ENCODE data around the gene MKNK1.

MKNK1 gene

DNA sequence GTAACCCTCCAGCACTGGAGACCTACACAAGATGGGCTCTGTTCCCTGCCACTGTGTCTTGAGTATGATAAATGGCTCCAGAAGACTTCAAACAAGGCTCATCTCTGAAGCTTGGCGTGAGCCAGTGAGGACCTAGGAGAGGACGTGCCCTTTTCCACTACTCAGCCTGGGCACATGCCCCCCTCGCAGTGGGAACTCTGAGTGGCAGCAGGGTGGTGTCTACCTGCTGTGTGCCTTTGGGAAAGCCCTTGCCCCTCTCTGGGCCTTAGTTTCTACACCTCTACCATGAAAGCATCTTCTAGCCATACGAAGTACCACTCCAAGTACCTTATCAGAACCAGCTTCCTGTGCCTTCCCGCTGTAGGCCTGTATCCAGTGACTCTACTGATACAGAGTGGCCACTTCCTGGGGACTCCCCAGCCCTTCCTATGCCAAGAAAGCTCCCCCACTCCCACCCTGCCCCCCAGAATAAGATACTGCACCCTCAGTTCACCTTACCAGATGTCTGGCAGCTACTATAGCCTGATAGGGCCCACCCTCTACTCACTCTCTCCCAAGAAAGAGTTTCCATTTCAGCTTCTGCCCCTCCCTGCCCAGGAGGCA, 15.7 kb upstream of the MKNK1 start:
- FAIRE-seq, result no peak
- DNase-seq (ENCODE audit: insufficient read length, low spot score), result no peak

DNA sequence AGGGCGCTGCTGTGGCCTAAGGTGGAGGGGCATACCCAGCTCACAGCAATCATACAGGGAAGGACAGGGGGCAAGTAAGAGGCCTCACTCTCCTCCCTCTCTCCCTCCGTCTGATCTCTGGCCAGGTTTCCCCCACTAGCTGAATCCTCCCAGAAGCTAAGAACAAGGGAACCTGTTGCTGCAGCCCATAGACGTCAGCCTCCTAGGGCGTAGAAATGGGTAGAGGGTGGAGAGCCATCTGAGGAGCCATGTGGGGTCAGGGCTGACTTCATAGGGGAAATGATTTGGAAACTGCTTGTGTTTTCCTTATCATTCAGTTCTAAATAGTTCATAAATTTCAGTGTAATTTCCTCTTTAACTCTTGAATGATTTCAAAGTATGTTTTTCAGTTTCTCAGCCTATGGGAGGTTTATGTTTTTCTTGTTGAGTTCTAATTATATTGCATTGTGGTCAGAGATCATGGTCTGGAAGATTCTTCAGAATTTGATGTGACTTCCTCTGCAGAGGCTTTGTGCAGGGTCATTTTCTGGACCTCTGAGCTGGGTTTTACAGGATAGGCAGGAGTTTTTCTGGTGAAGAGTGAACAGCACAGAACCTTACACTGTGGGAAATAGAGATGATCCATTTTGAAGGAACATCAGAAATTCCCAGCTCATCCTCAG, 14.8 kb upstream of the MKNK1 start:
- FAIRE-seq (no peak), DNase-seq (ENCODE audit: insufficient read length, low spot score) (no peak)

DNA sequence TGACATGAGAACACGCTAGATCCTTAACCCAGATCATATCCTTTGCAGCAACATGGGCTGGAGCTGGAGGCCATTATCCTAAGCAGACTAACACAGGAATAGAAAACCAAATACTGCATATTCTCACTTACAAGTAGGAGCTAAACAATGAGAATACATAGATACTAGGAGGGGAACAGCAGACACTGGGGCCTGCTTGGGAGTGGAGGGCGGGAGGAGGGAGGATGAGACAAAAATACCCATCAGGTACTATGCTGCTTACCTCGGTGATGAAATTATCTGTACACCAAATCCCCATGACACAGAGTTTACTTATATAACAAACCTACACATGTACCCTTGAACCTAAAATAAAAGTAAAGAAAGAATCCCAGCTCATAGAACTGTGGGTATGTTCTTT, 13.8 kb upstream of the MKNK1 start:
- DNase-seq (ENCODE audit: insufficient read length, low spot score) (no peak), FAIRE-seq (no peak)

DNA sequence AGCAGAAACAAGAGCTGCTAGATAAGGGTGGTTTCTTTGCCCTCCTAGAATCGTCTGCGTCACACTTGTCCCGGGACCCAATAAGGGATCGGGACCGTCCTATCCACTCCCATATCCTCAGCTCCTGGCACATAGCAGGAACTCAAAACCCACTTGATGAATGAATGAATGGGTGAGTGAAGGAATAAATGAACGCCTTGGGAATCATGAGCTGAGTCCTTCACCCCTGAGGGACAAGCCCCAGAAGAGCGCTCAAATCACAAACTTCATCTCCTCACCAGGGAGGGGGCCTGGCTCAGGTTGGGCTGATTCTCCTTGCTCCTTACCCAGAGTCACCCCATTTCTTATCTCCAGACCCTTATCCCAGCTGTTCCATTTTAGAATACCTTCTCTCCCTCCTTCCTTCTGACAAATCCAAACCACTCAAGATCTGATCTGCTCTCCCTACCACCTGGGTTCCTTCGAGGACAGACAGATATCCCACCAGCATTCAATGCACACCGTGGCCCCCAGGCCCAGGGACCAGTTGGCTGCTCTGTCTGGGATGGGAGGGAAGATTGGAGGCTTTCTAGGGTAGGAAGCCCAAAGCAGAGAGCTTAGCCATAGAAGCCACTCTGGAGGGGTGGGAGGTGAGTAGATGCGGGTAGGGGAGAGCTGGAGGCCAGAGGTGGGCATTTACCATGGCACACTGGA, 13.2 kb upstream of the MKNK1 start:
- DNase-seq (ENCODE audit: insufficient read length, low spot score) (no peak), FAIRE-seq (peak; percentile 61)

DNA sequence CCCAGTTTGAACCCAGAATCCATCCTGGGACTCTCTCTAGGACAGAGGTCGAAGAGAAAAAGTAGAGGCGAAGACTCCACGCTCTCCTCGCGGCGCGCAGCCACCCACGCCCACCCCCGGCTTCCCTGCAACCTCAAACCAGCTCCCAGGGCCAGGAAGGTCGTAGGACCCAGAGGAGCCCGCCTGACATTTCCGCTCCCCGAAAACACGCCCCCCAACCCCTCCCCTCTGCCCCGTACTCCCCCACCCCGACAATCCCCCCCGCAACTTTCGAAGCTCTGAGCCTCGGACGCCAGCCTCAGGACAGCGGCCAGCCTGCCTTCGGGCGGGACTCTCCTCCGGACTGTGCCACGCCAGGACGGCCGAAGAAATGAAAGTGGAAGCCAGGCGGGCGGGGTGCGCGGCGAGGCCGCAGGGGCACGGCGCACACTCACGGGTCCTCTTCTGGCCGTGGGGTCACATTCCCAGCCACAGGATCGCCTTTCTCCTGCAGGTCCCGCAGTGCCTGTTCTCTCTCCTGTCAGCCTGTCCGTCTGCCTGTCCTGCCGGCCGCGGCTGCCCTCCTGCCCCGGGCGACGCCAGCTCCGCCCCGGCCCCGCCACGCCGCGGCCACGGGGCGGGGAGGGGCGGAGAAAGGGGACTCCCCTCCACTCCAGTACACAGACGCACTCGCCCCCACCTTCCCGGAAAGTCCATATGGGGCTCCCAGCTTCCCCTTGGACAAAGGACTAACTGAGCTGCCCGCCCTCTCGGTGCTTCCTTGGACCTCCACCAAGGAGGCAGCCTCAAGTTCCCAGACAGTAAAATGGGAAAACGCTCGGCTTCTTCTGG, 12.4 kb upstream of the MKNK1 start, which contains the start of gene MOB3C:
TSS of gene MOB3C (minus strand) at position 535 of the 831 bp plus-strand sequence. CDS start 3,490 bp downstream, outside the sequence.
- peak; percentile 81 for FAIRE-seq
- DNase-seq (ENCODE audit: insufficient read length, low spot score), result peak; percentile 72

DNA sequence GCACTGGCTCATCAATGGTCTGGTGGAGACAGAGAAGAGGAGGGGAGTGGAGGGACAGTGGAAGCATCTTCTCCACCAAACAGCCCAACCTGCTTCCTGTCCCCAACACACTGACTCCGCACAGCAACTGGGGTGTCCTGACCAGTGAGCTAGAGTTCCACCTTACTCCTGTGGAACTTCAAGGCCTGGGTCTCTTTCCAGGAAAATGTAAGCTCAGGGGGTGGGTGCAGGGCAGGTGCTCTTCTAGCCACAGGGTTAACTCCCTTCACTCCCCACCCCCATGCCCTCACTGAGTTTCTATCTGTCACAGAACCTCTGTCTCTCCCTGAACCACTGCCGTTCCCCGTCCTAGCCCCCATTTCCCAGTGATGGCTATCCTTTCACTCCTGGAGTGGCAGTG, 11.7 kb upstream of the MKNK1 start:
- FAIRE-seq, result peak; percentile 83

DNA sequence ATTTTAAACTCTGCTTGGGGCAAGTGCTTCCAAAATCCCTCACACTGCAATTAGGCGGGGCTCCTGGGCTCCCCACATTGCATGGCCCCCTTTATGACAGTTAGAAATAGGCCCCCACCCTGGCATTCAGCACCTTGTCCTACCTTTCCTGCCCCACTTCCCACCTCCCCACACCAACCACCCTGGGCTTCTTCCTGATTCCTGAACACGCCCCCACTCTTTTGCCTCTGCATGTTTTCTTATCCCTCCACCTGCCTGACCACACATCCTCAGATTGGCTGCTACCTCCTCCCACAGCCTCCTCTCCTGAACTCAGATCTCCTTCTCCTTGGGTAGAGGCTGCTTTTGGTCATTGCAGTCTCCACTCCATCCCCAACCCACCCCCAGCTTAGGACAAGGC, 11.0 kb upstream of the MKNK1 start:
- DNase-seq (ENCODE audit: insufficient read length, low spot score), result no peak
- no peak for FAIRE-seq

More for the DNA sequence above, 11.7 kb upstream of the MKNK1 start:
- DNase-seq (ENCODE audit: insufficient read length, low spot score), result no peak

DNA sequence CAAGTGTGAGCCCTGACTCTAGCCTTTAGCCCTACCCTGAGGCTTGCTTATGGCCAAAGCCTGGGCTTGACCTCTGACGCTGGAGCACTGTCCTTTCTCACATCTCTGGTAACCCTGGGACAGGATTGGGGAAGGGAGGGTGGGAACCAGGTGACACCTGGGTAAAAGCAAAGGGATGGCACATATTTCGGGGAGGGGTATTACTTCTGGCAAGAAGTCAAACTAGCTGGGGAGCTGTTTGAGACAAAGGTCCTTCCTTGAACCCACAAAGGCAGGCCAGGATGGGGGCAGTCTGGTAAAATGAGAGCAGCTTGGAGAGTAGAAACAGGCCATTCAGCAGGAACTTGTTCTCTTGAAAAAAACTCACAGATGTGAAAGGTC, 10.5 kb upstream of the MKNK1 start:
- DNase-seq (ENCODE audit: insufficient read length, low spot score), result no peak
- no peak for FAIRE-seq

DNA sequence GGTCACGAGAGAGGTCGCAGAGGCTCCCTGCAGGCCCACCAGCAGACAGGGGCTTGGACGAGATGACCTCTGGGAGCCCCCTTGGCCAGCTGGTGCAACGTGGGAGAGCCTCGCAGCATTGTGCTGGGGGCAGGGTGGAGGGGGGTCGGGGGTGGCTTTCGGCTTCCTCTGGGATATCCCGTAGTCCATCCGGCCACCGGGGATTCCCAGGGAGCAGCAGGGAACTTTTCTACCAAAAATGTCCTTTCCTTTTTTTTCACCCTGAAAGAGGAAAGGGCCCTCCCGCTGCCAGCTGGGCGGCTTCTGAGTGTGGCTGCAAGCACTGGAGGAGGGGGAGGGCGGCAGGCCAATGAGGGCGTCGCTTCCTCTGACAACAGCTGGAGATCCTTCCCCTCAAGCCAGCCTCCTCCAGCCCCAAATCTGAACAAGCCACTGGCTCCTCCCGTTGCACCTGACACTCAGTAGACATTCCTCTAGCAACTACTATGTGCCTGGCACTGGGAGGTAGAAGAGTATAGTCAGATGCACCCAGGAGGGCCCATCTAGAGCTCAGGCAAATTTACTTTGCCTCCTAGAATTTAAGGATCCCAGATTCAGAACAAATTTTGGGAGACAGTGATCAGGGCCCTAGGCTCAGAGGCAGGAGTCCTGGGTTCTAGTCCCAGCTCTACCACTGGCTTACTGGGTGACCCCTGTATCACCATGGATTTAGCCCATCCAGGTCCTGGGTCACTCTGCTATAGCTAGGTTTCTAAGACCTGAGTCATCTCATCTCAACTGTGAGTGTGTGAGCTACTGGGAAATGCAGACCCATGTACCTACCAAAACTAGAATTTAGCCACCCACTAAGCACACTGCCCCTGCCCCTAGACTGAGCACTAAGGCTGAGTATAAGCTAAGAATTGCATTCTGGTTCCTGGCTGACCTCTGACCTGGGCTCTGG, 9.9 kb upstream of the MKNK1 start:
- DNase-seq (ENCODE audit: insufficient read length, low spot score) (peak; percentile 56), FAIRE-seq (no peak)

DNA sequence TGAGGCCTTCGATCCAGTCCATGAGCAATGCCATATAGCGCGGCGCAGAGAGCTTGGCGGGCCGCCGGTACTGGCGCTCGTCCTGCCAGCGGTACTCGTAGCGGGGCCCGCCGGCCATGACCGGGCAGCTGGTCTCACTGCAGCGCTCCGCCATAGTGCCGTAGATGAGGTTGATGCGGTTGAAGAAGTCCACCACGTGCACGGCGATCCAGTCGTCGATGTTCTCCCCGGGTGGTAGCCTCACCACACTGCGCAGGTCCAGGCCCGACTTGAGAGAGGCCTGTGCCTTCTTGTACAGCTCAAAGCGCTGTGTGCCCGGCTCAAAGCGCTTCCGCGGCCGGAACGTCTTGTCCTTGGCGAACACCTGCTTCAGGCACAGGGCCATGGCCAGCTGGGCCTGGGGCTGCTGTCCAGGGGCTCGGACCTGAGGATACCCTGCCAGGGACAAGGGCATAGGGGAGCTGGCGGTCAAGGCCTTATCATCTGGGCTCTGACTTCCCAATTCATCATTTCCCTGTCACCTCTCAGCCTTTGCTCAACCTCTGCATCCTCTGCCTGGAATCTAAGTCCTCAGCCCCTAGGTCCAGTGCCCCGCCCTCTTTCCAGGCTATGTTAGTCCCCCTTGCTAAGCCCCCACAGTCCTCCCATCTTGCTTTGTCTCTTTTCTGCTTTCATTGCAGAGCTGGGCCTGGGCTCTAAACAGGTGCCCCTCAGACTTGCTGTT, 9.0 kb upstream of the MKNK1 start:
- DNase-seq (ENCODE audit: insufficient read length, low spot score) (no peak), FAIRE-seq (no peak)

DNA sequence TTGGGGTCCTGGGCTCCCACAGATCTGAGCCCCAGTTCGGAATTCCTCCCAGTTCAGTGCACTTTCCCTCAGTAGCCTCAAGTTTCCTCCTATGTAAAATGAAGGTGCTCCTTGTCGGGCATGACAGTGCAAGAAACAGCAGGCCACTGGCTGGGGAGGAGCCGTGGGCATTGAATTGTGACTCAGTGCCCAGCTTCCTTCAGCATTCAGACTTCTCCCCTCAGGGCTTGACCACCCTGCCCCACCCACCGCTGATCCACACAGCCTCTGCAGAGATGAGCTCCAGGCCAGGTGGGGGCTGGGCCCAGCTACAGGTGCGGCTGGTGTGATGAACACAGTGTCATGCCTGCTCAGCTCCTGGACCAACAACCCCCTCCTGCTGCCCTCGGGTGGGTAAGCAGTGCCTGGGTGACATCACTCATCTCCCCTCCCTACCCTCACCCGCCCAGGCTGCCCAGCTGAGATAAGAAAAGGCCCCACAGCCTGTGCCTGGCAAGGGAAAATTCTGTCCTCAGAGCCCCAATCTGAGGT, 7.7 kb upstream of the MKNK1 start:
- FAIRE-seq, result no peak
- no peak for DNase-seq (ENCODE audit: insufficient read length, low spot score)

DNA sequence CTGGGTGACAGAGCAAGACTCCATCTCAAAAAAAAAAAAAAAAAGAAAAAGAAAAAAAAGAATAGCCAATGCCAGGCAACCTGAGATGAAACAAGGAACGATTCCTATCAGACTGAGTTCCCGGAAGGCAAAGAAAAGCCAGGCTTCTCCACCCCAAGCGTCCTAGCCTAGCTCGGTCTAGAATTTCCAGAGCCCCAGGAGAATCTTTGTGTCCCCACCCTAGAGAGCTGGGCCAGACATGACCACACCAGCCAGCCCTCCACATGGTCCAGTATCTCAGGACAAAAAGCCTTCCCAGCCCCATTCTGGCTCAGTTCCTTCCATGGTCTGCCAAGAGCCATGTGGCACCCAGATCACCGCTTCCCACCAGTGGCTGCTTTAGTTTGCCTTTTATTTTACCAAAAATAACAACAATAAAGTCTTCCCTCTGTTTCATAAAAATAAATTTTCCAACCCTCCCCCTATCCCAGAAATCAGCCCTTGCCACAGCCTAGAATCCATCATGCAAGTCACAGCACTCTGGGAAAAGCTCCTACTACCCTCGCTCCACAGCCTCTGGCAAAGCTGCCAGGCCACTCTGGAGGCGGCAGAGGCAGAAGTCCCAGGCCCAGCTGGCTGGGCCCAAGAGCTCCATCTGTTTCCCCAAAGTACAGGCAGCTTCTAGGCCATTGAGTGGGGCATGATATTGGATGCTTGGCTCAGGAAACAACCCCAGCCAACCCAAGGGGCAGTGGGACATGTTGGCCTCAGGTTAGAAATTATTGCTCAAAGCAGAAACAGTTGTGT, 3.5 kb upstream of the MKNK1 start:
- FAIRE-seq, result no peak
- DNase-seq (ENCODE audit: insufficient read length, low spot score), result no peak

DNA sequence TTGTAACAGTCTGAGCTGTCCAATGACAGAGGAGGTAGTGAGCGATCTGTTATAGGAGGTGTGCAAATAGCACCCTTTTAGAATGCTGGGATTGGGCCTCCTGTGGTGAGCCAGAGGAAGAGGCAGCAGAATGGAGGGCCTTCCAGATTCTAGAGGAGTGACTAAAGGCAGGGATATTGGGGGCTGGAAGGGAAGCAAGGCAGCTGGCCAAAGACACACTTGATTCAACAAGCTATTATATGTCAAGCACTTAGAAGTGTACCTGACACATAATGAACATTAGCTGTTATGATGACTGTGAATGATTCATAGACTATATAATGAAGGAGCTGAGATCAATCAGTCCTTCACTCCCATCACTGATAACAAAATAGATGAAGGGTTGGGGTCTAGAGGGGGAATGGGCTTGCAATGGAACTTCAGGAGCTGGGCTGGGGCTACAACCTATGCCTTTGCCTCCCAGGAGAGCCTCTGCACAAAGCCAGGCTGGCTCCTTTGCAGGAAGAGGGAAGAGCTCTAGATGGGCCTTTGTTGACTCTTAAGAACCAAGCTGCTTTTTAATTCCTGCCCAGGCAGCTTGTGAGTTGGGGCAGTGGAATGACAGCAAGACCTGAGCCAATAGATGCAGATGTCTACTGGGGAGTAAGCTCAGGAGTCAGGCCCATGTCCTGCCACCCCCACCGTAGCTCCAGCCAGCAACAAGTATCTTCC, 2.3 kb upstream of the MKNK1 start:
- FAIRE-seq (no peak), DNase-seq (ENCODE audit: insufficient read length, low spot score) (no peak)

DNA sequence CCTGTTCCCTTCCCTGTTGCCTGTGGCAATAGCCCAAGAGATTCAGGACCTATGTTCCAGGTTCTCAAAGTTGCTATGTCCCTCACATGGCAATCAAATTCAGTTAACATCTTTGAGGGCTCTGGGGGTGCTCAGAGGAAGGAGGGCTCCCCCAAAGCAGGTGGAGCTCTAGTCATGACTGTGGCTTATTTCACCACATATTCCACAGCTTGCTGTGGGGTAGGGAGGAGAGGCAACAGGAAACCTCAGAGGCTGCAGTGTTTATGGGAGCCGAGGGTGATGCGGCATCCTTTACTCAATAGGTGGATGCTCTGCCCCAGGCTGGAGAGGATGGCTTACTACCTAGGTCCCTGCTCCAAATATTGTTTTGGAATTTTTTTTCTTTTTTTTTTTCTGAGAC, 1.2 kb upstream of the MKNK1 start:
- DNase-seq (ENCODE audit: insufficient read length, low spot score) (no peak), FAIRE-seq (no peak)

DNA sequence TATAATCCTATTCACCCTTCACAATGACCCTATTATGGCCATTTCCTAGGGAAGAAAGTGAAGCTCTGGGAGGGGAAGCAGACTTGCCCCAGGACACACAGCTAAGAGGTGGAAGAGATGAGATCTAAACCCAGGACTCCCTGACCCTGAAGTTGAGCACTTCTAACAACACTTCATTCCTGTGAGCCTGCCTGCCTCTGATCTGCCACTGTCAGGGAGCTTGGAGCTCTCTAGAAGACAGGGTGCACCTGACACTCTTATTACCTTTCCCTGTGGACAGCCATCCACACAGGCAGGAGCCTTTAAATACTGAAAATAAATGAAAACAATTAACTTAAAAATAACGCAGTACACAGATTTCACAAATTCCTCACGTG, 599 bp downstream of the MKNK1 start:
- FAIRE-seq (no peak), DNase-seq (ENCODE audit: insufficient read length, low spot score) (no peak)

DNA sequence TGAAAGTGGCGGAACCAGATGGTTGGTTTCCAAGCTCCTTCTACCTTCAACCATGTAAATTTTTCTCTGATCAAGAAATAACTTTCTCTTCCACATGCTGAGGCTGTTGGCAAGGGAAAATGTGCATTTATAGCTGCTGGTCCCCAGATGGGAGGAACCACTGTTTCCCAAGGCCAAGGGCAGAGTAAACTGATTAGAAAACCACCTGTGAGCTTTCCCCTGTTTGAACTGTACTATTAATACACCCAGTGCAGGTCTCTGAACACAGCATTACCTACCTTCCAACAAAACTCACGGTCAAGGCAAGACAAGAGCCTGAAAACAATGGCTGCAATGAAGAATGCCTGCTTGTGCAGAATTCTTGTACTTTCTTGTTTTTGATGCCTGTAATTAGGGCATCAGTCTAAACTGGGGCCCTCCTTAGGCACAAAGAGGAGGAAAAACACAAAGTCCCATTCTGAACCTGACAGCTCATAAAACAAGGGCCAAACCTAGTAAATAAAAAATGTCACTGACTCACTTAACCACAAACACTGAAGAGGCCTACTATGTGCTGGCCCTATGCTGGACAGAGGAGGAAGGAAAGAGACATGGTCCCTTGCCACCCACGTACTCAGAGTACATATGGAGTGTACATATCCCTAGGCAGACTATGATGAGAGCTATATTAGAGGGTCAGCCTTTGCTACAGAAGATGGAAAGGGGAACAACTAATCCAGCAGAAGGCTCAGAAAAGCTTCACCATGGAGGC, 2.6 kb downstream of the MKNK1 start:
- FAIRE-seq, result no peak
- DNase-seq (ENCODE audit: insufficient read length, low spot score), result no peak
